ENCODE data around the gene HSH2D.

The HSH2D gene

GRCh38 chr19:16205205-16206045 lies 61.9 kb downstream of the HSH2D start:
- TF ChIP-seq, protein P1, sequence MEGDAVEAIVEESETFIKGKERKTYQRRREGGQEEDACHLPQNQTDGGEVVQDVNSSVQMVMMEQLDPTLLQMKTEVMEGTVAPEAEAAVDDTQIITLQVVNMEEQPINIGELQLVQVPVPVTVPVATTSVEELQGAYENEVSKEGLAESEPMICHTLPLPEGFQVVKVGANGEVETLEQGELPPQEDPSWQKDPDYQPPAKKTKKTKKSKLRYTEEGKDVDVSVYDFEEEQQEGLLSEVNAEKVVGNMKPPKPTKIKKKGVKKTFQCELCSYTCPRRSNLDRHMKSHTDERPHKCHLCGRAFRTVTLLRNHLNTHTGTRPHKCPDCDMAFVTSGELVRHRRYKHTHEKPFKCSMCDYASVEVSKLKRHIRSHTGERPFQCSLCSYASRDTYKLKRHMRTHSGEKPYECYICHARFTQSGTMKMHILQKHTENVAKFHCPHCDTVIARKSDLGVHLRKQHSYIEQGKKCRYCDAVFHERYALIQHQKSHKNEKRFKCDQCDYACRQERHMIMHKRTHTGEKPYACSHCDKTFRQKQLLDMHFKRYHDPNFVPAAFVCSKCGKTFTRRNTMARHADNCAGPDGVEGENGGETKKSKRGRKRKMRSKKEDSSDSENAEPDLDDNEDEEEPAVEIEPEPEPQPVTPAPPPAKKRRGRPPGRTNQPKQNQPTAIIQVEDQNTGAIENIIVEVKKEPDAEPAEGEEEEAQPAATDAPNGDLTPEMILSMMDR (IDR thresholded peaks at IDR 0.05; ENCODE audit: low read depth, low read length): no peak
- no peak for TF ChIP-seq EZH2phosphoT487 (IDR thresholded peaks at IDR 0.05; ENCODE audit: low read depth)
- Histone ChIP-seq H3K9me3 (ENCODE audit: insufficient read depth, low read length) (no peaks in the 10 kb centered on the region), H3K36me3 (replicated peaks; ENCODE audit: low read depth, low read length) (peaks cover 66% of the 10 kb centered on the region), H3K79me2 (ENCODE audit: low read length) (peaks cover 31% of the 10 kb centered on the region), H3K27ac (ENCODE audit: low read length) (no peak overlapping the region), H3K4me1 (ENCODE audit: low read length) (peaks cover 35% of the 10 kb centered on the region), H3K4me2 (ENCODE audit: low read length) (no peak overlapping the region), H4K20me1 (ENCODE audit: insufficient read depth, low read length) (no peaks in the 10 kb centered on the region), H3K9ac (ENCODE audit: low read length) (no peak overlapping the region), H3K27me3 (ENCODE audit: low read depth, low read length) (no peaks in the 10 kb centered on the region), H3K4me3 (ENCODE audit: low read length) (no peak overlapping the region), H2AFZ (ENCODE audit: low read depth, low read length) (no peak overlapping the region)

DNA sequence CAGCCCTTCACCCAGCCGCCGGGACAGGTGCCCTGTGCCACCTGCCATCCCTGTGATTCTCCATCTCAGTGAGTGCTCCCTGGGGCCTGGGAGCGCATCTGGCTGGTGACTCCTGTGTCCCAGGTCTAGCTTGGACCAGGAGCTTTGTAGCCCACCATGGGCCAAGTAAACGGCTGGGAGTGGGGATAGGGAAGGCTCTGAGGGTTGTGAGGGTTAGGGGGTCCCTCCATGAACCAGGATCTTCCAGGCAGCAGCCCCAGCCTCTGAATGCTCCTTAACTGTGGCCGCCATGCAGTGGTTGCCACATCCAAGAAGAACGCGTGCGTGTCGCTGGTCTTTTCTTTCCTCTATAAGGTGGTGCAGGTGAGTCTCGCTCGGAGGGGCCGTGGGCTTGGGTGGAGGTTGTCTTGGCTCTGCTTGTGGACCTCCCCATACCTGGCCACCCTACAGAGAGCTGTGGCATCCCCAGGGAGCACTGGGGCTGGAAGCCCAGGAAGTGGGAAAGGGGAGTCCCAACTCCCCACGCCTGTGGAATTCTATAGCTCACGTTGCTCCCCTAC lies 62.6 kb downstream of the HSH2D start:
- Histone ChIP-seq H3K9me3 (ENCODE audit: insufficient read depth, low read length) (no peaks in the 10 kb centered on the region), H3K4me3 (ENCODE audit: low read length) (no peak overlapping the region), H3K36me3 (replicated peaks; ENCODE audit: low read depth, low read length) (peaks cover 65% of the 10 kb centered on the region), H3K79me2 (ENCODE audit: low read length) (peaks cover 24% of the 10 kb centered on the region), H2AFZ (ENCODE audit: low read depth, low read length) (no peak overlapping the region), H3K27me3 (ENCODE audit: low read depth, low read length) (no peaks in the 10 kb centered on the region), H3K27ac (ENCODE audit: low read length) (no peak overlapping the region), H3K4me1 (ENCODE audit: low read length) (peaks cover 32% of the 10 kb centered on the region), H4K20me1 (ENCODE audit: insufficient read depth, low read length) (no peaks in the 10 kb centered on the region), H3K4me2 (ENCODE audit: low read length) (no peak overlapping the region), H3K9ac (ENCODE audit: low read length) (no peak overlapping the region)
- no peak for TF ChIP-seq EZH2phosphoT487 (IDR thresholded peaks at IDR 0.05; ENCODE audit: low read depth)
- TF ChIP-seq, protein P1 (IDR thresholded peaks at IDR 0.05; ENCODE audit: low read depth, low read length): no peak

- TF ChIP-seq, protein P1 (IDR thresholded peaks at IDR 0.05; ENCODE audit: low read depth, low read length): no peak
- no peak for TF ChIP-seq EZH2phosphoT487 (IDR thresholded peaks at IDR 0.05; ENCODE audit: low read depth)
- H3K4me1 ChIP-seq (ENCODE audit: low read length): peaks cover 29% of the 10 kb centered on the region
- H3K9ac ChIP-seq (ENCODE audit: low read length): no peak overlapping the region
- no peaks in the 10 kb centered on the region for H3K27me3 ChIP-seq (ENCODE audit: low read depth, low read length)
- no peak overlapping the region for H3K4me3 ChIP-seq (ENCODE audit: low read length)
- no peak overlapping the region for H2AFZ ChIP-seq (ENCODE audit: low read depth, low read length)
- no peaks in the 10 kb centered on the region for H4K20me1 ChIP-seq (ENCODE audit: insufficient read depth, low read length)
- H3K79me2 ChIP-seq (ENCODE audit: low read length): peaks cover 22% of the 10 kb centered on the region
- peaks cover 70% of the 10 kb centered on the region for H3K36me3 ChIP-seq (replicated peaks; ENCODE audit: low read depth, low read length)
- no peak overlapping the region for H3K27ac ChIP-seq (ENCODE audit: low read length)
- H3K4me2 ChIP-seq (ENCODE audit: low read length): no peak overlapping the region
- H3K9me3 ChIP-seq (ENCODE audit: insufficient read depth, low read length): no peaks in the 10 kb centered on the region
Observed at GRCh38 chr19:16206637-16207036, 63.2 kb downstream of the HSH2D start.

DNA sequence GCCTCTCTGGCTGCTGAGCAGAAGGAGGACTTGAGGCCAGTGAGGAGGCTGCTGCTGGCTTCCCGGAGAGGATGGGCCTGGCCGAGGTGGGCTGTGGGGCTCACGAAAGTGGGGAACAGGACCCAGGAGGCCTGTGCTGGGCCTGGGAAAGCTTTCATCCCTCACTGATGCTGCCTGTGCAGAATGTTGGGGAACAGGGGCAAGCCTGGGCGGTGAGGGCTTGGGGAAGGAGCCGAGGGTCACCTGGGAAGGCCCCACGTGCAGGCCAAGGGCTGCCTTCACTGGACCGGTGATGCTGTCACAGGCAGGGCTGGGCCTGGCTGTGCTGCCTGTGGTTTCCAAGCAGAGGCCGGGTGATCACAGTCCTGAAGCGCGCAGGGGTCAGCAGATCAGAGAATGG lies 63.6 kb downstream of the HSH2D start:
- H3K36me3 ChIP-seq (replicated peaks; ENCODE audit: low read depth, low read length): peaks cover 71% of the 10 kb centered on the region
- H3K27ac ChIP-seq (ENCODE audit: low read length): no peak overlapping the region
- H2AFZ ChIP-seq (ENCODE audit: low read depth, low read length): no peak overlapping the region
- no peaks in the 10 kb centered on the region for H4K20me1 ChIP-seq (ENCODE audit: insufficient read depth, low read length)
- H3K4me2 ChIP-seq (ENCODE audit: low read length): no peak overlapping the region
- no peak overlapping the region for H3K9ac ChIP-seq (ENCODE audit: low read length)
- peaks cover 25% of the 10 kb centered on the region for H3K4me1 ChIP-seq (ENCODE audit: low read length)
- no peak overlapping the region for H3K4me3 ChIP-seq (ENCODE audit: low read length)
- H3K9me3 ChIP-seq (ENCODE audit: insufficient read depth, low read length): no peaks in the 10 kb centered on the region
- no peak for TF ChIP-seq EZH2phosphoT487 (IDR thresholded peaks at IDR 0.05; ENCODE audit: low read depth)
- TF ChIP-seq, protein P1 (IDR thresholded peaks at IDR 0.05; ENCODE audit: low read depth, low read length): no peak
- peaks cover 19% of the 10 kb centered on the region for H3K79me2 ChIP-seq (ENCODE audit: low read length)
- no peaks in the 10 kb centered on the region for H3K27me3 ChIP-seq (ENCODE audit: low read depth, low read length)

All from OCI-LY3 (cell line).